A549 (cell line): ENCODE measurements around the gene PDZD2.

Experiments
- CTCF ChIP-seq: fragments of >200 bp; sonication (Bioruptor Twin); formaldehyde crosslinking; IDR thresholded peaks from 3 replicates; pipeline ENCODE4 v1.5.1; 2016
- FOSL2 ChIP-seq, 2 experiments: fragments of 450-650 bp in 1 of 2; fragments of >200 bp in 1 of 2; sonication (Bioruptor Twin) in 1 of 2; formaldehyde crosslinking; IDR thresholded peaks; 2 replicates each; pipeline versions ENCODE4 v1.5.0 to v1.6.1; 2016 to 2020; ENCODE audit warnings: mild to moderate bottlenecking in 1 of 2, moderate library complexity in 1 of 2
- MAFK ChIP-seq: fragments of 450-650 bp; IDR thresholded peaks from 2 replicates; pipeline ENCODE4 v1.6.1; 2014; ENCODE audit not compliant: partially characterized antibody
- MAZ ChIP-seq: fragments of 150-350 bp; IDR thresholded peaks from 2 replicates; pipeline ENCODE4 v1.6.1; 2014; ENCODE audit warnings: antibody characterized with exemption, low read depth, low read length, borderline replicate concordance
- MYC ChIP-seq: IDR thresholded peaks from 2 replicates; pipeline ENCODE4 v1.6.1; 2012; ENCODE audit warnings: mild to moderate bottlenecking, inconsistent platforms, low read length, improper control_type of control experiment, borderline replicate concordance
- PBX3 ChIP-seq: IDR thresholded peaks from 2 replicates; pipeline ENCODE4 v1.6.1; 2012
- POLR2A ChIP-seq: IDR thresholded peaks from 2 replicates; pipeline ENCODE4 v1.6.1; 2012; ENCODE audit warnings: mild to moderate bottlenecking, low read length
- RAD21 ChIP-seq, 2 experiments: fragments of >200 bp in 1 of 2; sonication (Bioruptor Twin) in 1 of 2; formaldehyde crosslinking in 1 of 2; IDR thresholded peaks in 1 of 2; conservative IDR thresholded peaks in 1 of 2; 2 replicates in 1 of 2; 3 replicates in 1 of 2; pipeline ENCODE4 v1.6.1; 2012 to 2018; ENCODE audit warnings: inconsistent platforms in 1 of 2
- RNF2 ChIP-seq: fragments of 200-600 bp; sonication (generic); IDR thresholded peaks from 2 replicates; pipeline ENCODE4 v1.6.1; 2016; ENCODE audit warnings: low read depth, mild to moderate bottlenecking, antibody characterized with exemption, moderate library complexity, borderline replicate concordance
- USF2 ChIP-seq: fragments of 450-650 bp; IDR thresholded peaks from 2 replicates; pipeline ENCODE4 v1.6.1; 2014; ENCODE audit warnings: antibody characterized with exemption

- TF ChIP-seq POLR2A, result no peak
- TF ChIP-seq RAD21 (conservative IDR thresholded peaks at IDR 0.05 in 1 of 2, IDR thresholded peaks at IDR 0.05 in 1 of 2), result no peak
- no peak for TF ChIP-seq MAFK
- TF ChIP-seq CTCF, result no peak
- no peak for TF ChIP-seq MAZ
- TF ChIP-seq FOSL2 (IDR thresholded peaks at IDR 0.05), result no peak
- no peak for TF ChIP-seq FOSL2 (CRISPR knock-in tag; IDR thresholded peaks at IDR 0.05)
- TF ChIP-seq RNF2, result no peak
- no peak for TF ChIP-seq MYC
- TF ChIP-seq USF2, result no peak
- no peak for TF ChIP-seq PBX3
Measured at GRCh38 chr5:31833710-31834109, 194.8 kb downstream of the PDZD2 start.
